ENCODE data around the gene POLR2F. TPM values are rescaled to one million over a fixed set of nuclear protein-coding genes. Genes with fewer than 3 reads are reported as not detected.

Gene POLR2F
- total RNA-seq, 1 experiment from 2014 or later: 111 TPM

- Mint-ChIP-seq H3K4me1 (ENCODE audit: low read depth, unreplicated experiment) (peaks cover 33% of the 10 kb centered on the region), H3K9me3 (ENCODE audit: low read depth, unreplicated experiment) (no peaks in the 10 kb centered on the region), H3K36me3 (ENCODE audit: insufficient read depth, unreplicated experiment) (peaks cover 12% of the 10 kb centered on the region), H3K27me3 (ENCODE audit: unreplicated experiment) (no peaks in the 10 kb centered on the region), H3K4me3 (ENCODE audit: low read depth, unreplicated experiment) (no peak overlapping the region), H3K27ac (ENCODE audit: unreplicated experiment) (no peak overlapping the region)
- intact Hi-C loops (cut with micrococcal nuclease; ENCODE audit: unreplicated experiment): no loop called here
- DNase-seq: no peak
- CTCF ChIA-PET: interaction anchor here (0.6 kb wide), 1 partner anchor 43 kb away, joined by 3 read pairs; no protein-coding TSS in a partner anchor
- no TSS peak for BruUV-seq (replicated peaks)
- no peak for TF ChIP-seq CTCF (IDR thresholded peaks at IDR 0.05; ENCODE audit: unreplicated experiment)
Measured at GRCh38 chr22:37994982-37995381, 41.5 kb downstream of the POLR2F start.

GRCh38 chr22:37995460-37995859 lies 42.0 kb downstream of the POLR2F start:
- no peak for TF ChIP-seq CTCF (IDR thresholded peaks at IDR 0.05; ENCODE audit: unreplicated experiment)
- CTCF ChIA-PET: no interaction called here
- H3K4me1 Mint-ChIP-seq (ENCODE audit: low read depth, unreplicated experiment): peaks cover 34% of the 10 kb centered on the region
- no peak overlapping the region for H3K4me3 Mint-ChIP-seq (ENCODE audit: low read depth, unreplicated experiment)
- H3K36me3 Mint-ChIP-seq (ENCODE audit: insufficient read depth, unreplicated experiment): peaks cover 15% of the 10 kb centered on the region
- intact Hi-C loops (cut with micrococcal nuclease; ENCODE audit: unreplicated experiment): no loop called here
- DNase-seq: no peak
- no TSS peak for BruUV-seq (replicated peaks)
- H3K9me3 Mint-ChIP-seq (ENCODE audit: low read depth, unreplicated experiment): no peaks in the 10 kb centered on the region
- H3K27ac Mint-ChIP-seq (ENCODE audit: unreplicated experiment): no peak overlapping the region
- H3K27me3 Mint-ChIP-seq (ENCODE audit: unreplicated experiment): no peaks in the 10 kb centered on the region

GRCh38 chr22:37996079-37996478 lies 42.6 kb downstream of the POLR2F start:
- CTCF ChIA-PET: interaction anchor here (0.6 kb wide), 1 partner anchor 298 kb away, joined by 7 read pairs; no protein-coding TSS in a partner anchor
- DNase-seq: no peak

GRCh38 chr22:37996515-37997246 lies 43.2 kb downstream of the POLR2F start:
- Mint-ChIP-seq H3K4me1 (ENCODE audit: low read depth, unreplicated experiment) (peaks cover 34% of the 10 kb centered on the region), H3K4me3 (ENCODE audit: low read depth, unreplicated experiment) (no peak overlapping the region), H3K36me3 (ENCODE audit: insufficient read depth, unreplicated experiment) (peaks cover 15% of the 10 kb centered on the region), H3K9me3 (ENCODE audit: low read depth, unreplicated experiment) (no peaks in the 10 kb centered on the region), H3K27me3 (ENCODE audit: unreplicated experiment) (no peaks in the 10 kb centered on the region), H3K27ac (ENCODE audit: unreplicated experiment) (no peak overlapping the region)
- CTCF ChIA-PET: interaction anchor here (0.6 to 1.1 kb wide), 2 partner anchors 84 to 299 kb away, joined by 3 to 7 read pairs; no protein-coding TSS in a partner anchor
- no peak for TF ChIP-seq CTCF (IDR thresholded peaks at IDR 0.05; ENCODE audit: unreplicated experiment)
- peak; percentile 37 for DNase-seq
- BruUV-seq (replicated peaks): no TSS peak
- intact Hi-C loops (cut with micrococcal nuclease; ENCODE audit: unreplicated experiment): no loop called here

More at GRCh38 chr22:37996079-37996478, 42.6 kb downstream of the POLR2F start:
- no TSS peak for BruUV-seq (replicated peaks)
- intact Hi-C loops (cut with micrococcal nuclease; ENCODE audit: unreplicated experiment): no loop called here
- Mint-ChIP-seq H3K4me3 (ENCODE audit: low read depth, unreplicated experiment) (no peak overlapping the region), H3K27me3 (ENCODE audit: unreplicated experiment) (no peaks in the 10 kb centered on the region), H3K4me1 (ENCODE audit: low read depth, unreplicated experiment) (peaks cover 34% of the 10 kb centered on the region), H3K9me3 (ENCODE audit: low read depth, unreplicated experiment) (no peaks in the 10 kb centered on the region), H3K27ac (ENCODE audit: unreplicated experiment) (no peak overlapping the region), H3K36me3 (ENCODE audit: insufficient read depth, unreplicated experiment) (peaks cover 15% of the 10 kb centered on the region)
- no peak for TF ChIP-seq CTCF (IDR thresholded peaks at IDR 0.05; ENCODE audit: unreplicated experiment)
